ENCODE measurements around the gene LAMA3. TPM values are rescaled to one million over a fixed set of nuclear protein-coding genes. Genes with fewer than 3 reads are reported as not detected.

The LAMA3 gene
- 8.6 and 9.5 TPM in 2 replicates for total RNA-seq (2014; rRNA removed; shearing (Covaris generic))

- DNase-seq (ENCODE audit: low spot score): peak; percentile 61
Observed at GRCh38 chr18:23689031-23689615, at the start of gene LAMA3. Gene LAMA3 (plus strand): TSS chr18:23689453. CDS start chr18:23689684, 231 bp downstream.

- no peak for DNase-seq (ENCODE audit: low spot score)
Observed at GRCh38 chr18:23640052-23640451, 49.2 kb upstream of the LAMA3 start.

GRCh38 chr18:23641143-23641720 is 48.0 kb upstream of the LAMA3 start:
- no peak for DNase-seq (ENCODE audit: low spot score)

- no peak for DNase-seq (ENCODE audit: low spot score)
Observed at GRCh38 chr18:23641937-23642666, 47.2 kb upstream of the LAMA3 start.

- DNase-seq (ENCODE audit: low spot score): no peak
Observed at GRCh38 chr18:23643815-23644490, 45.3 kb upstream of the LAMA3 start.

- no peak for DNase-seq (ENCODE audit: low spot score)
Observed at GRCh38 chr18:23645568-23646175, 43.6 kb upstream of the LAMA3 start.

GRCh38 chr18:23646282-23646681 is 43.0 kb upstream of the LAMA3 start:
- DNase-seq (ENCODE audit: low spot score): no peak

GRCh38 chr18:23648456-23648855 is 40.8 kb upstream of the LAMA3 start:
- DNase-seq (ENCODE audit: low spot score): no peak

GRCh38 chr18:23648940-23649607 is 40.2 kb upstream of the LAMA3 start:
- DNase-seq (ENCODE audit: low spot score): no peak

- DNase-seq (ENCODE audit: low spot score): peak; percentile 57
Observed at GRCh38 chr18:23650968-23651927, 38.0 kb upstream of the LAMA3 start.

- no peak for DNase-seq (ENCODE audit: low spot score)
Observed at GRCh38 chr18:23652232-23652631, 37.0 kb upstream of the LAMA3 start.

GRCh38 chr18:23658285-23658684 is 31.0 kb upstream of the LAMA3 start:
- no peak for DNase-seq (ENCODE audit: low spot score)

GRCh38 chr18:23661735-23662308 is 27.4 kb upstream of the LAMA3 start:
- peak; percentile 5 for DNase-seq (ENCODE audit: low spot score)

- DNase-seq (ENCODE audit: low spot score): peak; percentile 40
Observed at GRCh38 chr18:23662309-23663263, 26.7 kb upstream of the LAMA3 start, which contains the start of gene ANKRD29. Gene ANKRD29 (minus strand): TSS chr18:23662911. CDS start chr18:23662730, 181 bp downstream.

GRCh38 chr18:23664674-23665073 is 24.6 kb upstream of the LAMA3 start:
- DNase-seq (ENCODE audit: low spot score): no peak

- DNase-seq (ENCODE audit: low spot score): no peak
Observed at GRCh38 chr18:23667114-23667513, 22.1 kb upstream of the LAMA3 start.

- DNase-seq (ENCODE audit: low spot score): peak; percentile 33
Observed at GRCh38 chr18:23668731-23669130, 20.5 kb upstream of the LAMA3 start.

GRCh38 chr18:23669202-23669766 is 20.0 kb upstream of the LAMA3 start:
- no peak for DNase-seq (ENCODE audit: low spot score)
